Endothelial cell of umbilical vein (primary cell): ENCODE data around the gene ARHGEF33.

Experiments used
- EZH2 ChIP-seq: IDR thresholded peaks from 2 replicates; pipeline ENCODE4 v1.6.1; 2012; ENCODE audit warnings: borderline replicate concordance, low read depth, mild to moderate bottlenecking, moderate library complexity, low read length, inconsistent platforms; ENCODE audit not compliant: severe bottlenecking
- POLR2A ChIP-seq: IDR thresholded peaks from 2 replicates; pipeline ENCODE4 v1.6.1; 2012; ENCODE audit warnings: low read depth, mild to moderate bottlenecking, control low read depth, low read length
- POLR2AphosphoS5 ChIP-seq: IDR thresholded peaks from 2 replicates; pipeline ENCODE4 v1.6.1; 2012; ENCODE audit warnings: low read depth, mild to moderate bottlenecking, control low read depth, low read length, moderate library complexity; ENCODE audit not compliant: insufficient read depth
- TF ChIP-seq, protein P1 (sequence below), 2 donors: IDR thresholded peaks; 1 replicate in 1 of 2; 2 replicates in 1 of 2; pipeline ENCODE4 v1.5.1; 2011; ENCODE audit warnings: low read length in 2 of 2, mild to moderate bottlenecking in 2 of 2, moderate library complexity in 2 of 2, control low read depth in 1 of 2, inconsistent platforms in 1 of 2, low read depth in 1 of 2; ENCODE audit not compliant: insufficient read depth in 1 of 2; ENCODE audit errors: extremely low read depth in 1 of 2

DNA sequence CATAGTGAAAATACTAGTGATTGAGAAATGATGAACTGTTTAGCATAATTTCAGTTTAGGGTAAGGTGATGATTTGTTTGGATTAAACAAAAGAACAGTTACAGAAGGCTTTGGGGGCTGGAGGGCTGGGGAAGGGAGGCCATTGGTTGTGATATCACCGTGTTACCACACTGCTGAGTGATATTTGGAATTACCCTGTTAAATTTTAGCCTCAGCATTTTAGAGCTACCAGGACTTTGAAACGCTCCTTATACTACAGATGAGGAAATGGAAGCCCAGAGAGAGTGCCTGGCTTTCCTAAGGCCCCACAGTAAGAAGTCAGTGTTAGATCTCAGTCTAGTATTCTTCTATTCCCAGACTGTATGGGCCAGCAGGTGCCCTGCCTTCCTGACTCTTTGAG is 15.6 kb downstream of the ARHGEF33 start:
- no peak for TF ChIP-seq POLR2AphosphoS5
- TF ChIP-seq, protein P1, sequence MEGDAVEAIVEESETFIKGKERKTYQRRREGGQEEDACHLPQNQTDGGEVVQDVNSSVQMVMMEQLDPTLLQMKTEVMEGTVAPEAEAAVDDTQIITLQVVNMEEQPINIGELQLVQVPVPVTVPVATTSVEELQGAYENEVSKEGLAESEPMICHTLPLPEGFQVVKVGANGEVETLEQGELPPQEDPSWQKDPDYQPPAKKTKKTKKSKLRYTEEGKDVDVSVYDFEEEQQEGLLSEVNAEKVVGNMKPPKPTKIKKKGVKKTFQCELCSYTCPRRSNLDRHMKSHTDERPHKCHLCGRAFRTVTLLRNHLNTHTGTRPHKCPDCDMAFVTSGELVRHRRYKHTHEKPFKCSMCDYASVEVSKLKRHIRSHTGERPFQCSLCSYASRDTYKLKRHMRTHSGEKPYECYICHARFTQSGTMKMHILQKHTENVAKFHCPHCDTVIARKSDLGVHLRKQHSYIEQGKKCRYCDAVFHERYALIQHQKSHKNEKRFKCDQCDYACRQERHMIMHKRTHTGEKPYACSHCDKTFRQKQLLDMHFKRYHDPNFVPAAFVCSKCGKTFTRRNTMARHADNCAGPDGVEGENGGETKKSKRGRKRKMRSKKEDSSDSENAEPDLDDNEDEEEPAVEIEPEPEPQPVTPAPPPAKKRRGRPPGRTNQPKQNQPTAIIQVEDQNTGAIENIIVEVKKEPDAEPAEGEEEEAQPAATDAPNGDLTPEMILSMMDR (IDR thresholded peaks at IDR 0.05; ENCODE audit: extremely low read depth in 1 of 2, insufficient read depth in 1 of 2, low read depth in 1 of 2, low read length in 2 of 2), result no peak
- no peak for TF ChIP-seq POLR2A
- no peak for TF ChIP-seq EZH2
